DMS53 treated with DMSO at 0.1 percent for 48 hours (cell line): ENCODE data around the gene PXK.
"Not testable (repeated sequence)": the region's sequence is repeated elsewhere in the genome, so short reads cannot be mapped to it uniquely, and the experiment has no call there.

Experiments
- DNase-seq: peaks from one replicate; lab custom pipeline; 2025; ENCODE audit not compliant: unreplicated experiment; lab: John Stamatoyannopoulos, UW

PXK gene

GRCh38 chr3:58323529-58324390, 8.9 kb upstream of the PXK start:
- no peak for DNase-seq

GRCh38 chr3:58324391-58325390, 8.0 kb upstream of the PXK start:
- no peak for DNase-seq

GRCh38 chr3:58325525-58325992, 7.1 kb upstream of the PXK start:
- no peak for DNase-seq

- no peak for DNase-seq
Observed at GRCh38 chr3:58326267-58326900, 6.3 kb upstream of the PXK start.

- DNase-seq = no peak
Observed at GRCh38 chr3:58329150-58329921, 3.4 kb upstream of the PXK start.

GRCh38 chr3:58329922-58330413, 2.7 kb upstream of the PXK start:
- DNase-seq = no peak

- no peak for DNase-seq
Observed at GRCh38 chr3:58331593-58332152, 1.0 kb upstream of the PXK start.

- no peak for DNase-seq
Observed at GRCh38 chr3:58333206-58334012, 717 bp downstream of the PXK start.

GRCh38 chr3:58334013-58334321, 1.3 kb downstream of the PXK start:
- no peak for DNase-seq

- DNase-seq = no peak
Observed at GRCh38 chr3:58334506-58334884, 1.8 kb downstream of the PXK start.

- DNase-seq = no peak
Observed at GRCh38 chr3:58335652-58335947, 2.9 kb downstream of the PXK start.

- DNase-seq = no peak
Observed at GRCh38 chr3:58336135-58336882, 3.6 kb downstream of the PXK start.

- DNase-seq = no peak
Observed at GRCh38 chr3:58337190-58337589, 4.5 kb downstream of the PXK start.

- not testable (repeated sequence) for DNase-seq
Observed at GRCh38 chr3:58339146-58339545, 6.5 kb downstream of the PXK start.

- DNase-seq = no peak
Observed at GRCh38 chr3:58340594-58341244, 8.0 kb downstream of the PXK start.

GRCh38 chr3:58341376-58341775, 8.7 kb downstream of the PXK start:
- no peak for DNase-seq

GRCh38 chr3:58342676-58343075, 10.0 kb downstream of the PXK start:
- no peak for DNase-seq

GRCh38 chr3:58345457-58345856, 12.8 kb downstream of the PXK start:
- no peak for DNase-seq
